GM12878 (cell line): ENCODE results near the gene DTX4.

Experiments
- ASH2L ChIP-seq: fragments of 300-600, 200-600 bp; sonication (generic); IDR thresholded peaks from 2 replicates; pipeline ENCODE4 v1.6.1; 2017; ENCODE audit warnings: low read depth, mild to moderate bottlenecking, borderline replicate concordance
- JUND ChIP-seq: IDR thresholded peaks from 2 replicates; pipeline ENCODE4 v1.6.1; 2012; ENCODE audit warnings: low read depth, mild to moderate bottlenecking, low read length, improper control_type of control experiment, moderate library complexity
- MTA2 ChIP-seq: fragments of 450-650 bp; IDR thresholded peaks from 2 replicates; pipeline ENCODE4 v1.6.1; 2016; ENCODE audit warnings: low read depth, mild to moderate bottlenecking, moderate library complexity
- MYC ChIP-seq: IDR thresholded peaks from 2 replicates; pipeline ENCODE4 v1.6.1; 2011; ENCODE audit warnings: mild to moderate bottlenecking, low read length, moderate library complexity, inconsistent platforms; ENCODE audit not compliant: insufficient read depth, insufficient replicate concordance, insufficient read length, severe bottlenecking
- POLR2A ChIP-seq: IDR thresholded peaks from 2 replicates; pipeline ENCODE4 v1.6.1; 2011; ENCODE audit warnings: low read depth, mild to moderate bottlenecking, low read length
- POLR2AphosphoS2 ChIP-seq: IDR thresholded peaks from 2 replicates; pipeline ENCODE4 v1.6.1; 2011; ENCODE audit warnings: low read depth, mild to moderate bottlenecking, low read length, improper control_type of control experiment, moderate library complexity
- POU2F2 ChIP-seq: IDR thresholded peaks from 3 replicates; pipeline ENCODE4 v1.6.1; 2011; ENCODE audit warnings: low read depth, mild to moderate bottlenecking, low read length, borderline replicate concordance
- SIN3A ChIP-seq: IDR thresholded peaks from 2 replicates; pipeline ENCODE4 v1.6.1; 2012; ENCODE audit warnings: low read depth, low read length, improper control_type of control experiment
- SMAD1 ChIP-seq: fragments of 450-650 bp; IDR thresholded peaks from 2 replicates; pipeline ENCODE4 v1.6.1; 2018; ENCODE audit warnings: mild to moderate bottlenecking, low read depth; ENCODE audit not compliant: partially characterized antibody
- SRF ChIP-seq, 2 experiments: IDR thresholded peaks; 2 replicates each; pipeline ENCODE4 v1.6.1; 2011; ENCODE audit warnings: low read depth in 2 of 2, low read length in 2 of 2, mild to moderate bottlenecking in 1 of 2, moderate library complexity in 1 of 2
- YBX1 ChIP-seq: fragments of 450-650 bp; IDR thresholded peaks from 2 replicates; pipeline ENCODE4 v1.6.1; 2016; ENCODE audit warnings: antibody characterized with exemption
- YY1 ChIP-seq: IDR thresholded peaks from 2 replicates; pipeline ENCODE4 v1.6.1; 2011; ENCODE audit warnings: low read depth, mild to moderate bottlenecking, low read length
- TF ChIP-seq, protein P1 (sequence below), 3 experiments: IDR thresholded peaks in 2 of 3; conservative IDR thresholded peaks in 1 of 3; 2 replicates each; pipeline ENCODE4 v1.5.1; 2011; ENCODE audit warnings: low read depth in 3 of 3, low read length in 3 of 3, mild to moderate bottlenecking in 3 of 3, control low read depth in 2 of 3, moderate library complexity in 2 of 3, inconsistent platforms in 1 of 3, mixed read lengths in 1 of 3; ENCODE audit not compliant: control insufficient read depth in 2 of 3, insufficient read depth in 1 of 3; ENCODE audit errors: extremely low read depth in 1 of 3
- TF ChIP-seq, protein P2 (sequence below): IDR thresholded peaks from 2 replicates; pipeline ENCODE4 v1.6.1; 2011; ENCODE audit warnings: borderline replicate concordance, low read depth, mild to moderate bottlenecking, moderate library complexity, mixed read lengths, low read length; ENCODE audit not compliant: insufficient read depth; ENCODE audit errors: extremely low read length

DNA sequence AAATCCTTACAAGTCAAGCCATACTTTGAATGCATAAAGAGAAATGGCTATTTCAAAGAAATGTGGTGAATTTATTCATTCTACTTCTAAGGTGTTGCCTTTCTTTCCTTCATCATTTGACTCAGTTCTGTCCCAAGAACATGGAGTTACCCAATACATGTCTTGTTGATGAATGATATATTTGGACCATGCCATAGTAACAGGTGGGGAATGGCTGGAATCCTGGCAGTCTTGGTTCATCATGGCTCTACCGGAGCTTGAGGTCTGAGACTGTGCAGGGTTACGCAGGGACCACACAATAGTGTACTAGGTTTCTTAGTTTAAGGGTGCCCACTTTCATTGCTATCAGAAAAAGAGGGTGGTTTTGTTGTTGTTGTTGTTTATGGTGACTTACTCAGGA, 81.1 kb downstream of the DTX4 start:
- no peak for TF ChIP-seq SMAD1
- TF ChIP-seq, protein P1, sequence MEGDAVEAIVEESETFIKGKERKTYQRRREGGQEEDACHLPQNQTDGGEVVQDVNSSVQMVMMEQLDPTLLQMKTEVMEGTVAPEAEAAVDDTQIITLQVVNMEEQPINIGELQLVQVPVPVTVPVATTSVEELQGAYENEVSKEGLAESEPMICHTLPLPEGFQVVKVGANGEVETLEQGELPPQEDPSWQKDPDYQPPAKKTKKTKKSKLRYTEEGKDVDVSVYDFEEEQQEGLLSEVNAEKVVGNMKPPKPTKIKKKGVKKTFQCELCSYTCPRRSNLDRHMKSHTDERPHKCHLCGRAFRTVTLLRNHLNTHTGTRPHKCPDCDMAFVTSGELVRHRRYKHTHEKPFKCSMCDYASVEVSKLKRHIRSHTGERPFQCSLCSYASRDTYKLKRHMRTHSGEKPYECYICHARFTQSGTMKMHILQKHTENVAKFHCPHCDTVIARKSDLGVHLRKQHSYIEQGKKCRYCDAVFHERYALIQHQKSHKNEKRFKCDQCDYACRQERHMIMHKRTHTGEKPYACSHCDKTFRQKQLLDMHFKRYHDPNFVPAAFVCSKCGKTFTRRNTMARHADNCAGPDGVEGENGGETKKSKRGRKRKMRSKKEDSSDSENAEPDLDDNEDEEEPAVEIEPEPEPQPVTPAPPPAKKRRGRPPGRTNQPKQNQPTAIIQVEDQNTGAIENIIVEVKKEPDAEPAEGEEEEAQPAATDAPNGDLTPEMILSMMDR (IDR thresholded peaks at IDR 0.05 in 2 of 3, conservative IDR thresholded peaks at IDR 0.05 in 1 of 3; ENCODE audit: control insufficient read depth in 2 of 3, extremely low read depth in 1 of 3, insufficient read depth in 1 of 3, low read depth in 3 of 3, low read length in 3 of 3), result no peak
- no peak for TF ChIP-seq POU2F2
- no peak for TF ChIP-seq MYC
- no peak for TF ChIP-seq POLR2A
- TF ChIP-seq ASH2L, result no peak
- TF ChIP-seq SIN3A, result no peak
- TF ChIP-seq YY1, result no peak
- TF ChIP-seq MTA2, result no peak
- TF ChIP-seq JUND, result no peak
- TF ChIP-seq, protein P2, sequence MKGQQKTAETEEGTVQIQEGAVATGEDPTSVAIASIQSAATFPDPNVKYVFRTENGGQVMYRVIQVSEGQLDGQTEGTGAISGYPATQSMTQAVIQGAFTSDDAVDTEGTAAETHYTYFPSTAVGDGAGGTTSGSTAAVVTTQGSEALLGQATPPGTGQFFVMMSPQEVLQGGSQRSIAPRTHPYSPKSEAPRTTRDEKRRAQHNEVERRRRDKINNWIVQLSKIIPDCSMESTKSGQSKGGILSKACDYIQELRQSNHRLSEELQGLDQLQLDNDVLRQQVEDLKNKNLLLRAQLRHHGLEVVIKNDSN, result no peak
- no peak for TF ChIP-seq YBX1
- TF ChIP-seq POLR2AphosphoS2, result no peak
- TF ChIP-seq SRF (IDR thresholded peaks at IDR 0.05; ENCODE audit: low read depth in 2 of 2, low read length in 2 of 2), result no peak
